Fibroblast of skin of abdomen (primary cell): ENCODE results near the gene BRSK1.
A peak's percentile ranks its signal among the peaks of the same experiment; 100 is the strongest.

Experiments used
- DNase-seq: peaks from one replicate; pipeline ENCODE4 v3.0.0-alpha.2; 2013

The BRSK1 gene

GRCh38 chr19:55353803-55354697, 70.3 kb downstream of the BRSK1 start:
- DNase-seq, result peak; percentile 50

- no peak for DNase-seq
Observed at GRCh38 chr19:55354698-55355212, 71.0 kb downstream of the BRSK1 start, which contains the start of gene COX6B2. COX6B2 (minus strand) TSS chr19:55354719; CDS start chr19:55354521, 198 bp downstream.

GRCh38 chr19:55355213-55355821, 71.5 kb downstream of the BRSK1 start:
- DNase-seq, result no peak

GRCh38 chr19:55358493-55358892, 74.7 kb downstream of the BRSK1 start:
- no peak for DNase-seq

- DNase-seq, result no peak
Observed at GRCh38 chr19:55358943-55359908, 75.4 kb downstream of the BRSK1 start.

- DNase-seq, result no peak
Observed at GRCh38 chr19:55360902-55361301, 77.1 kb downstream of the BRSK1 start.
